OCI-LY3 (cell line): ENCODE results near the gene SNRNP40.

Experiments
- EZH2phosphoT487 ChIP-seq: fragments of 200-600 bp; shearing (Covaris generic); IDR thresholded peaks from 2 replicates; pipeline ENCODE4 v1.6.1; 2018; ENCODE audit warnings: antibody characterized with exemption, mixed run types, low read depth
- TF ChIP-seq, protein P1 (sequence below): fragments of 200-600, 300-600 bp; sonication (generic); IDR thresholded peaks from 2 replicates; pipeline ENCODE4 v1.5.1; 2014; ENCODE audit warnings: antibody characterized with exemption, low read length, low read depth

DNA sequence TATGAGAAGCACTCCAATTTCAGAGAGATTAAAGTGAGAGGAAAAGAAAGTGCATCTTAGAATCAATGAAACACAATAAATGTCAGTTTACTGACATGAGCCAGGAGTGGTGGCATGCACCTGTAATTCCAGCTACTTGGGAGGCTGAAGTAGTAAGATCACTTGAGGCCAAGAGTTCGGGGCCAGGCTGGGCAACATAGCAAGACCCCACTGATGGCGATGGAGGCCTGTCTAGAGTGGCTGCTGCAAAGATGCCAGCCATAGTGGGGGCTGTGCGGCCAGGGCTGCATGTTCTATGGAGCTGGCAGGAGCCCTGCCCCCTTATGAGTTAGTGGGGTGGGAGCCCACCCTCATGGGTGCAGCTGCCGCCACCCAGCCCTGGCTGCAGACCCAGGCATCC lies 27.5 kb upstream of the SNRNP40 start:
- TF ChIP-seq, protein P1, sequence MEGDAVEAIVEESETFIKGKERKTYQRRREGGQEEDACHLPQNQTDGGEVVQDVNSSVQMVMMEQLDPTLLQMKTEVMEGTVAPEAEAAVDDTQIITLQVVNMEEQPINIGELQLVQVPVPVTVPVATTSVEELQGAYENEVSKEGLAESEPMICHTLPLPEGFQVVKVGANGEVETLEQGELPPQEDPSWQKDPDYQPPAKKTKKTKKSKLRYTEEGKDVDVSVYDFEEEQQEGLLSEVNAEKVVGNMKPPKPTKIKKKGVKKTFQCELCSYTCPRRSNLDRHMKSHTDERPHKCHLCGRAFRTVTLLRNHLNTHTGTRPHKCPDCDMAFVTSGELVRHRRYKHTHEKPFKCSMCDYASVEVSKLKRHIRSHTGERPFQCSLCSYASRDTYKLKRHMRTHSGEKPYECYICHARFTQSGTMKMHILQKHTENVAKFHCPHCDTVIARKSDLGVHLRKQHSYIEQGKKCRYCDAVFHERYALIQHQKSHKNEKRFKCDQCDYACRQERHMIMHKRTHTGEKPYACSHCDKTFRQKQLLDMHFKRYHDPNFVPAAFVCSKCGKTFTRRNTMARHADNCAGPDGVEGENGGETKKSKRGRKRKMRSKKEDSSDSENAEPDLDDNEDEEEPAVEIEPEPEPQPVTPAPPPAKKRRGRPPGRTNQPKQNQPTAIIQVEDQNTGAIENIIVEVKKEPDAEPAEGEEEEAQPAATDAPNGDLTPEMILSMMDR: no peak
- TF ChIP-seq EZH2phosphoT487: no peak
